CD4-positive, alpha-beta T cell treated with Interferon alpha-2 for 1 hour (primary cell): ENCODE results near the gene HSD3B7.
"Not testable (repeated sequence)": the region's sequence is repeated elsewhere in the genome, so short reads cannot be mapped to it uniquely, and the experiment has no call there.

Experiments used
- DNase-seq, 2 donors: peaks; one replicate each; pipeline ENCODE4 v3.0.0-alpha.2; 2020 to 2022

The HSD3B7 gene

DNA sequence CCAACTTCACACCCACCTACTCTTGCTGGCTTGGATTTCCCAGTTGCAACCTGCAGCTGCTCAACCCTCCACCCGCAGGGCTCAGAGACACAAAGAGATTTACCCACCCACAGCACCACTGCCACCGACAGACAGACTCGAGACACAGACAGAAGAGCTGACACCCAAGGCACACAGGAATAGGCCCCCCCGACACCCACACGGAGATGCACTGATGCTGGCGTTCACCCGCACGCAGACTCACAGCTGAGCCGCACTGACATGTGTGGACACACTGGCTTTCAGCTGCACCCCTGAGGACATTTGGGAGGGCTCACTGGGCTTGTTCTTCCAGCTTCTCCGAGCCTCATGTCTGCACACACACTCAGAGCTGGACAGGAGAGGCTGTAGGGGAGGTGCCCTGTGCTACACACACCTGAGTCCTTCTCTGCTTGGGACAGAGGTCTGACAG lies 17.3 kb downstream of the HSD3B7 start:
- no peak for DNase-seq

DNA sequence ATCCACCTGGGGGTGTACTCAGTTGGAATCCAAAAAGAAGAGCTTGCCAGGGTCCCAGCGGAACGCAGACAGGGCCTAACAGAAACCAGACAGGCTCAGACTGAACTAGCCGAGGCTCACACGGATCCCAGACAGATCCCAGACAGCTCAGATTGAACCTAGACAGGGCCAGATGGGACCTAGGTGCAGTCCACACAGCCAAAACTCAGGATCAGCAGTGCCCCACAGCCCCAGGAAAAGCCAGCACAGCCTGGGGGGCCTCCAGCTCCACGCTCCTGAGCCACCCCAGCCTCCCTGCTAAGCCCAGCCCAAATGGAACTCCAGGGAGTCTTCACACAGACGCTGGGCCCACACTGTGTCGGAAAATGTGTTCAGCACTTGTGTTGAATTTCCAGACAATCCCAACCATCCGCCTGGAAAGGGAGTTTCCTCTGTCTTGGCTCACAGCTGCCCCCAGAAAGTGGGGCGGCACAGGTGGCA lies 17.9 kb downstream of the HSD3B7 start:
- DNase-seq: no peak

DNA sequence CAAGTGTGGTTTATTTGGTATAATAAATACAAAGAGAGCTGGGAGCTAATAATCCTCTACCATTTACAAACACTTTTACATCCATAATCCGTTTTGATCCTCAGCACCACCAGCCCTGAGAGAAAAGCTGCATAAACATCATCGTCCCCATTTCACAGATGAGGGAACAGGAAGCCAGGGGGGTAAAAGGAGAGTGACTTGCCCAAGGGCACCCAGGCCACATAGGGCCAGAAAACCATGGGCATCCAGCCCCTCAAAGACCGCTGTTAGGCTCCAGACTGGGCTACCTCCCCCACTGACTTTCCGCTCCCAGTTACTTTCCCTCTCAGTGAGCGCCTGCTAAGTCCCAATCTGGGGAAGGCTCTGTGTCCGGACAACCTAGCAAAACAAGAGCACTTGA lies 18.7 kb downstream of the HSD3B7 start:
- no peak for DNase-seq

DNA sequence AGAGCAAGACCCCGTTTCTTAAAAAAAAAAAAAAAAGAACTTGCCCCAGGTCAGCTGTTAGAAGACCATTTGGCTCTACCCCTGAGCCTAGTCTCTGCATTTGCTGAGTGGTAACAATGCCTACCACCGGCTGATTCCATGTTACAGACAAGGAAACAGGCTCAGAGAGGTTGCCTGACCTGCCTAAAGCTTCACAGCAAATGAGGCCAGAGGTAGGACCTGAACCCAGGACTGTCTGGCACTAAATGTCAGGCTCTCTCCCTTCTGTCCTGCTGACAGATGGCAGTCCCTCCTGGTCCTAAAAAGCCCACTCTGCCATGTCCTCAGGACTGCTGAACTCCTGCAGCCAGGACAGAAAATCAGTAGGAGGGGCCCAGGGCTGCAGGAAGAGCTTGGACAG lies 19.7 kb downstream of the HSD3B7 start:
- no peak for DNase-seq

DNA sequence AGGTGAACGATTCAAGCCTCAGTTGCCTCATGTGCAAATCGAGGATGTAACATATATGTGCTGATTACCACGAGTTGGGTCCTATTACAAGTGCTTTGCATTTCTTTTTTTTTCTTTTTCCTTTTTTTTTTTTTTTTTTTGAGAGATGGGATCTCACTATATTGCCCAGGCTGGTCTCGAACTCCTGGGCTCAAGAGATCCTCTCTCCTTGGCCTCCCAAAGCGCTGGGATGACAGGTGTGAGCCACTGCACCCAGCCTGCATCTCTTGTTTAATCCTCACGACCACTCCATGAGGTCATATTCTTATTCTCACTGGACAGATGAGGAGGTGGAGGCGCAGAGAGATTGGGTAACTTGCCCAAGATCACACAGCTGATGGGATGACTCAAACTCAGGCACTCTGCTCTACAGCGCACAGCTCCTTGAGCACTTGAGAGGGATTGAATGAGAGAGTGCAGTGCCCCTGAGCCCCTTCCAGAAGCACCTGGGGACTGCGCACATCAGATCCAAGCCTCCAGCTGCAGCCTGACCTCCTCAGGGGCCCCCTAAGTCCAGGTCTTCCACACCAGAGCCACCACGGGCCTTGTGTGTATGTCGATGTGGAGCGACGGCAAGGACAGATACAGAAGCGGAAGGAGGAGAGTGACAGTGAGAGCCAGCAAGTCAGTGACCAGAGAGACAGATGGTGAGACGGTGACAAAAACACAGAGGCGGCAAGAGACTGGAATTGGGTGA lies 20.5 kb downstream of the HSD3B7 start:
- no peak for DNase-seq

DNA sequence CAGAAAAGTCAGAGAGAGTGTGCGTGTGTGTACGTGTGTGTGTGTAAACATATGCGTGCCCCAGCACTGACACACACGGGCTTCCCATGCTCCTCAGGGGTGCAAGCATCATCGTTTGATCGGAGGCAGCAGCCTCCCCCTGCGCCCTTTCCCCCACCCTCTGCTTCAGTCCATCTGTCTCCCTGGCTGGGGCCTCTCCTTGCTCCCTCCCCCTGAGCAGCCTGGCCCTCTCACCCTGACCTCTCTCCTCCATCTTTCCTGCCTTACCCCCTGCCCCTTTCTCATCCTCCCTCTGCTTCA lies 21.0 kb downstream of the HSD3B7 start:
- no peak for DNase-seq

DNA sequence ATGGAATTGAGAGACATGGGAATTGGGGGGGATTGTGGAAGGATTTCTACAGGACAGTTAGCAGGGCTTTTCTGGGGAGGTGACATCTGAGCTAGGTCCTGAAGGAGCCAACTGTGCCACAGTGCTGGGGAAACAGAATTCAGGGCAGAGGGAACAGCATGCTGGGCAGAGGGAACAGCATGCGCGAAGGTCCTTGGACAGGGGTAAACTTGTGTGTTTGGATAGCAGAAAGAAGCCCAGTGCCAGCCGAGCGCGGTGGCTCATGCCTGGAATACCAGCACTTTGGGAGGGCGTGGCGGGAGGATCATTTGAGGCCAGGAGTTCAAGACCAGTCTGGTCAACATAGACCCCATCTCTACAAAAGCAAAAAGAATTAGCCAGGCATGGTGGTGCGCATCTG lies 21.6 kb downstream of the HSD3B7 start:
- no peak for DNase-seq

DNA sequence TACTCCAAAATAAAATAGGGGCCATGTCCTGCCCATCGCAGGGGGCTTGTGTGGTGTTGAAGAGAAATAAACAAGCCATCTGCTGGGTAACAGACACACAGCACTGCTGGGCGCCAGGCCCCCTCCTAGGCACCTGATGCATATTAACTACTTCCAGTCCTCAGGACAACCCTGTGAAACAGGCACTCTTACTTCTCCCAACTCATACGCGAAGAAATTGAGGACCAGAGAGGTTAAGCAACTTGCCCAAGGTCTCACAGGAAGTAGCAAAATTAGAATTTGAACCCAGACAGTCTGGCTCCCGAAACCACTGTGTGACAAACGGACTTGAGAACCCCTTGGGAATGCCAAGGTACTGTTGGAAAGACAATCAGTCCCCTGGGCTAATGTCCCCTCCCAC lies 22.7 kb downstream of the HSD3B7 start:
- no peak for DNase-seq

DNA sequence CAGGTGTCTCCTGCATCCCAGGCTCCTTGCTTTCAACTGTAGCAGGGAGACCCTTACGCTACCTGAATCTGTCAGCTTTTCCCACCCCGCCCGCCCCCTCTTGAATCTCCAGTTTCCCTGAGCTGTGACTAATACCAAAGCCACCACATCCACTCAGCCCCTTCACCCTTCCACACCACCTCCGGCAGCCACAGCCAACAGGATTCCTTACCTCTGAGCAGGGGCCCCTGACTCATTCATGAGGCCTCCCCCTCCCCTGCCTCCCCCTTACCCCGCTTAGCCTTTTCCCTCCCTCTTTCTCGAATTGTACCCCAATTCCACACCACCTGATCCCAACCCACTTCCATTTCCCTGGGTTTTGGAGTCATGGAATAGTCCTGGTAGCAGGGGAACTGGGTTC lies 23.1 kb downstream of the HSD3B7 start:
- DNase-seq: no peak

DNA sequence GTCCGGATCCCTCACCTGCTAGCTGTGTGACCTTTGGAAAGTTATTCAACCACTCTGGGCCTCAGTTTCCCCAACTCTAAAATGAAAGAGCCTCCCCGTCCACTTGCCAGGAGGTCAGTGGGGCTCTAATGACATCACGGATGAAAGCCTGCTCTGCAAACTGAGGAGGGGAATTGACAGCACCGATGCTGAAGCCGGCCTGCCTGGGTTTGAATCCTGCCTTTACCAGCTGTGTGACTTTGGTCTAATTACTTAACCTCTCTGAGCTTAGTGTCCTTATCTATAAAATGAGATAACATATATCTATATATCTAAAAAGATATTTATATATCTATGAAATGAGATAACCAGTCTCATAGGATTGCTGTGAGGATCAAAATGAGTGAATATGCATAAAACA lies 23.5 kb downstream of the HSD3B7 start:
- no peak for DNase-seq

DNA sequence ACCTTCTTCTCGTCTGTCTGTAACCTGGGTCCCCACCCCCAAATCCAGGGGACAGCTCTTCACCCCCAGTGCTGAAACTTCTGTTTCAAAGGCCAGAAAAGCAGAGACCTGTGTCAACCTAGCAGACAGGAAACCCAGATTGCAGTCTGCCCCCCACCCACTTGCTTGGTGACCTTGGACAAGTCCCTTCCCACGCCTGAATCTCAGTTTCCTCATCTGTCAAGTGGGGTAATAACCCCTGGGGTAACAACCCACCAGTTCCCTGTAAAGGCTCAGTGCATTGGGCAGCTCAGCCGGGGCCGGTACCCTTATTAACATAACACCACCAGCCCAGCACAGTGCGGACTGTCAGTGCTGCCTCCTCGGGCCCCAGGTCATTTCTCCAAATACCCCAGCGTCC lies 24.1 kb downstream of the HSD3B7 start:
- no peak for DNase-seq

DNA sequence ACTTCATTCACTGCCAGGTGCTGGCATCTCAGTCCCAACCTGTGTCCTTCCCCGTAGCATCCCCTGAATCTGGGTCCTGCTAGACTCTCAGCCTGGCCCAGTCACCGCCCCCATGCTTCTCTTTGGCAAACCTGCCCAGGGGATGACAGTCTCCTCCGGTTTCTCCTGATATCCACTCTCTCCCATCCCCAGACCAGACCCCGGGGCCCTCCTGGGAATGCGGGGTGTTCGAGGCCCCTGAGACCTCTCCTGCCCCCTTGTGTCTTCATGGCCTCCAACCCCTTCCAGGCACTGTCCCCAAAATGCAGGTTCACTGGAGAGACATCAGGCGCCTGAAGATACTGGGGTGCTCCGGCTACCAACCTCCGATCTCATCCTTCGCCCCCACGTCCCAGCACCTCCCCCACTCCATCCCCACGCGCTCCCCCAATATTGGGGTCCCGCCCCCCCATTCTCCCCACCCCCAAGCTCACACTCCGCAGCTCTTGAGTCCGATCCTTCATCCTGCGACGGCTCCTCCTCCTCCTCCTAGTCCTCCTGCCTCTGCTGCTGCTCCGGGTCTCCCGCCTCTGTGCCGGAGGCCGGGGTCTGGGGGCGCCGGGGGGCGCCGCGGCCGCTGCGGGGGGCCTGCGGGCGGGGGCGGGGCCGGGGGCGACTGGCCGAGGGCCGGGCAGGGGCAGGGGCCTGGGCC lies 25.0 kb downstream of the HSD3B7 start:
- DNase-seq: no peak

DNA sequence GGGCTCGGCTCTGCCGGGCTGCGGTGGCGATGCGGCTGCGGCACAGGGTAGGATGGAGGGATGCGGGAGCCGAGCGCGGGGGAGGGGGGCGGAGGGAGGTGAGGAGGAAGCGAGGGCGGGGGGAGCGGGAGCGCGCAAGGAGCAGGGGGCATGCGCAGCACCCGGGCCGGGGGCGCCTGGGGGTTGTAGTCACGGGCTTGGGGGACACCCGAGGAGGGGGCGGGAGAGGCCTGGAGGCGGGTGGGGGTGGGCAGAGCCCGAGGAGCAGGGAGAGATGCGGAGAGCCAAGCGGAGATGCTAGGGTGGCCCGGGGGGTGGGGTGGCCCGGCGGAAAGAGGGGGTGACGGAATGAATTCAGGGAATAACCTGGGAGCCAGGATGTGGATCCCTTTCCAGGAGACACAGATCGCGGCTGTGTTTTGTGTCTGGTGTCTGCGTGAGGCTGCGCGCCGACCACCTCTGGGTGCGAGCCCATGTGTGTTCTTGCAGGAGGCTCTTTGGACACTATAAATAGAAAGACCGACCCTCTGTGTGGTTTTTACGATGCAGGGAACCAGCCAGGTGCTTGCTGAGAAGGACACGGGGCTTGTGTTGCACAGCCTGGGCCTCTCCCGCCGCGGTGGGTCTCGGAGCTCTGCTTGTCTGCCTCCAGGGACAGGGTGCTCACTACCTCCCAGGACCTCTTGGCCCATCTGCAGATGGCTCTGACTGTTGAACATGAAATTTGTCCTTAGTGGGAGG lies 25.7 kb downstream of the HSD3B7 start, which contains the start of gene STX1B:
Gene STX1B (minus strand): TSS at position 54 of the 741 bp plus-strand sequence. CDS start 242 bp downstream, outside the sequence.
- DNase-seq: peak; percentile 50 to 55

DNA sequence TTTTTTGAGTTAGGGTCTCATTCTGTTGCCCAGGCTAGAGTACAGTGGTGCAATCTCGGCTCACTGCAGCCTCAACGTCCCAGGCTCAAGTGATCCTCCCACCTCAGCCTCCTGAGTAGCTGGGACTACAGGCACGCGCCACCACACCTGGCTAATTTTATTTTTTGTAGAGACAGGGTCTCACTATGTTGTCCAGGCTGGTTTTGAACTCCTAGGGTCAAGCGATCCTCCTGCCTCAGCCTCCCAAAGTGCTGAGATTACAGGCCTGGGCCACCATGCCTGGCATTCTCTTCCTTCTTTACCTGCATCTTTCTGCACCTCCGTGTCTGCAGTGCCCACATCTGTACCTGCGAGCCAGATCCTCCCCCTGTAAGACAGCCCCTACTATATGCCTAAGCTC lies 26.8 kb downstream of the HSD3B7 start:
- not testable (repeated sequence) for DNase-seq

DNA sequence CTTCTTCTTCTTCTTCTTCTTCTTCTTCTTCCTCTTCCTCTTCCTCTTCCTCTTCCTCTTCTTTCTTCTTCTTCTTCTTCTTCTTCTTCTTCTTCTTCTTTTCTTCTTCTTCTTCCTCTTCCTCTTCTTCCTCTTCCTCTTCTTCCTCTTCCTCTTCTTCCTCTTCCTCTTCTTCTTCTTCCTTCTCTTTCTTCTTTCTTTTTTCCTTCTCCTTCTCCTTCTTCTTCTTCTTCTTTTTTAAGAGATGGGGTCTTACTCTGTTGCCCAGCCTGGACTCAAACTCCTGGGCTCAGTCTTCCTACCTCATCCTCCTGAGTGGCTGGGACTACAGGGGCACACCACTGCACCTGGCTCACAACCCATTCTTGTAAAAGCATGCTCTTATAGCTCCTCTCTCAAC lies 28.3 kb downstream of the HSD3B7 start:
- DNase-seq: not testable (repeated sequence)

DNA sequence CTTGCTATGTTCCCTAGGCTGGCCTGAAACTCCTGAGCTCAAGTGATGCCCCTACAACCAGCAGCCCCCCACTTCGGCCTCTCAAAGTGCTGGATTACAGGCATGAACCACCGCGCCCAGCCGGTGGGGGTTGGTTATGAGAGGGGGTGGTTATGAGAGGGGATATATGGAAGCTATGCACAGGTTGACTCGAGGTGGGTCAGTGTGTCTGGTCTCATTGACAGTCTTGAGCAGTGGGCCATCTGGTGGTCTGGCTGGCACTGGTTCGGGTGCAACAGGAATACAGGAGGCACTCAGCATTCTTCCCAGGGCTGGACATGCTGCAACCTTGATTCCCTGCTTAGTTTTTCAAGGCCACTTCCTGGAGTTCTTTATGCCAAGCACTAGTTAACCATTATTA lies 31.0 kb downstream of the HSD3B7 start:
- DNase-seq: no peak

DNA sequence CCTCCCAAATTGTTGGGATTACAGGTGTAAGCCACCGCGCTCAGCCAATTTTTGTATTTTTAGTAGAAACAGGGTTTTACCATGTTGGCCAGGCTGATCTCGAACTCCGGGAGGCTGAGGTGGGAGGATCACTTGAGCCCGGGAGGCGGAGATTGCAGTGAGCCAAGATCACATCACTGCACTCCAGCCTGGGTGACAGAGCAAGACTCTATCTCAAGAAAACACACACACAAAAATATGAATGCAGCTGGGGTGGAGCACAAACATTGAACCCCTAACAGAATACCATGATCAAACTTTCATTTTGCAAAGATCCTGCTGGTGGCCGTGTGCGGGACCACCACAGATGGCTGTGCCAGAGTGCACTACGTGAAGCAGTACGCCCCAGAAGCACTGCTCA lies 32.7 kb downstream of the HSD3B7 start:
- DNase-seq: not testable (repeated sequence)

DNA sequence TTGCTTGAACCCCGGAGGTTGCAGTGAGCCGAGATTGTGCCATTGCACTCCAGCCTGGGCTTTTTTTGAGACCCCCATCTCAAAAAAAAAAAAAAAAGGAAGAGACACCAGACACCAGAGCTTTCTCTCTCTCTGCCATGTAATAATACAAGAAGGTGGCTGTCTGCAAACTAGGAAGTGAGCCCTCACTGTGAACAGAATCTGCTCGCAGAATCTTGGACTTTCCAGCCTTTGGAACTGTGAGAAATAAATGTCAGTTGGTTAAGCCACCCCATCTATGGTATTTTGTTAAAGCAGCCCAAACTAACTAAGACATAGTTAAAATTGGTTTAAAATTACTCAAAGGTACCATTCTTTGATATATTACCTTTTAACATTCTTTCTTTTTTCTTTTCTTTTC lies 35.5 kb downstream of the HSD3B7 start:
- no peak for DNase-seq

DNA sequence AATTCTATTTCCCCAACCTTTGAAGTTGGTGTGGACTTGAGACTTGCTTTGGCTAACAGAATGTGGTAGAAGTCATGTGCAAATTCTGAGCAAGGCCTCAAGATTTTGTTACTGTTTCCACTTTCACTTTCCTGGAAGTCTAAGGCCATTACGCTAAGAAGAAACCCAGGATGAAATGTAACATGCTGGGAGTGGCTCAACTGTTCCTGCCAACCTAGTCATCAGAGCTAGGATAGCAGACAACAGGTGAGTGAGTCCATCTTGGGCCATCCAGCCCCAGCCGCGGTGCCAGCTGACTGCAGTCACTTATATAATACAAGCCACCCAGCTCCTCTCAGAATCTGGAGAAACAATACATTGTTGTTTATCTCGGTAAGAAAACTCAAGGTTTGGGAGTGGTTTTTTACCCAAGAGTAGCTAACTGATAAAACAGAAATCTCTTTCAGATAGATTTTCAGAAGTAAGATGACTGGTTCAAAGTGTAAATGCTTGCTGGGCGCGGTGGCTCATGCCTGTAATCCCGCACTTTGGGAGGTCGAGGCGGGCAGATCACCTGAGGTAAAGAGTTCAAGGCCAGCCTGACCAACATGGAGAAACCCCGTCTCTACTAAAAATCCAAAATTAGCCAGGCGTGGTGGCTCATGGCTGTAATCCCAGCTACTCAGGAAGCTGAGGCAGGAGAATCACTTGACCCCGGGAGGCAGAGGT lies 37.7 kb downstream of the HSD3B7 start:
- no peak for DNase-seq

DNA sequence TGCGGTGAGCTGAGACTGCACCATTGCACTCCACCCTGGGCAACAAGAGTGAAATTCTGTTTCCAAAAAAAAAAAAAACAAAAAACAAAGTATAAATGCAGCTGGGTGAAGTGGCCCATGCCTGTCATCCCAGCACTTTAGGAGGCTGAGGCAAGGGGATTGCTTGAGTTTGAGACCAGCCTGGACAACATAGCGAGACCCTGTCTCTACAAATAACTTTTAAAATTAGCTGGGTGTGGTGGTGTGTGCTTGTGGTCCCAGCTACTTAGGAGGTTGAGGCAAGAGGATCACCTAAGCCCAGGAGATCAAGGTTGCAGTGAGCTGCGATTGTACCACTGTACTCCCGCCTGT lies 38.2 kb downstream of the HSD3B7 start:
- no peak for DNase-seq

DNA sequence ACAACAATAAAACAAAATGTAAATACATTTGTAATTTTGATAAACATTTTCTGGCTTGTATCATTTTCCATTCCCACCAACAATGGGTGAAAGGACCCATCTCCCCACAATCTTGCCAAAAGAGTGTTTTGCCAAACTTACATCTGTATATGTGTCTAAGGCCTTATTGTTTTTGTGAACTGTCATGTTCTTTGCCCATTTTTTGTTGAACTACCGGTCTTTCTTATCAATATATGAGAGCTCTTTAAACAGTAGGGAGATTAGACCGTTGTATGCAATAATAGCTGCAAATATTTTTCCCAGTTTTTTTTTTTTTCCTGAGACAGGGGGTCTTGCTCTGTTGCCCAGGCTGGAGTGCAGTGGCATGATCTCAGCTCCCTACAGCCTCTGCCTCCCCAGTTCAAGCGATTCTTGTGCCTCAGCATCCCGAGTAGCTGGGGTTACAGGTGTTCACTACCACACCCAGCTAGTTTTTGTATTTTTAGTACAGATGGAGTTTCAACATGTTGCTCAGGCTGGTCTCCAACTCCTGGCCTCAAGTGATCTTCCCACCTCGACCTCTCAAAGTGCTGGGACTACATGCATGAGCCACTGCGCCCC lies 38.7 kb downstream of the HSD3B7 start:
- no peak for DNase-seq

DNA sequence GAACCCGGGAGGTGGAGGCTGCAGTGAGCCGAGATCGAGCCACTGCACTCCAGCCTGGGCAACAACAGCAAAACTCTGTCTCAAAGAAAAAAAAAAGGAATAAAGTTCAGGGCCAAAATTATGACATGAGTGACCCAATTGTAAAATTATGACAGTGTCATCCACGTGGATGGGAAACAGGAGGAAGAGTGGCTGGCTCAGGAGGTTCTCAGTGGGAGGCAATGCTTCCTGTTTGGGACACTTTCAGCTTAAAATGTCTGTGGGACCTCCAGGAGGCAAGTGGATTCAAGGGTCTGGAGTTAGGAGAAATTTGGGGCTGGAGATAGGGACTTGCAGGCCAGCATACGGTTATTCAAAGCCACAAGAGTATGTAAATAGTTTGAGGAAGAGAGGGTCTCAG lies 40.3 kb downstream of the HSD3B7 start:
- no peak for DNase-seq

DNA sequence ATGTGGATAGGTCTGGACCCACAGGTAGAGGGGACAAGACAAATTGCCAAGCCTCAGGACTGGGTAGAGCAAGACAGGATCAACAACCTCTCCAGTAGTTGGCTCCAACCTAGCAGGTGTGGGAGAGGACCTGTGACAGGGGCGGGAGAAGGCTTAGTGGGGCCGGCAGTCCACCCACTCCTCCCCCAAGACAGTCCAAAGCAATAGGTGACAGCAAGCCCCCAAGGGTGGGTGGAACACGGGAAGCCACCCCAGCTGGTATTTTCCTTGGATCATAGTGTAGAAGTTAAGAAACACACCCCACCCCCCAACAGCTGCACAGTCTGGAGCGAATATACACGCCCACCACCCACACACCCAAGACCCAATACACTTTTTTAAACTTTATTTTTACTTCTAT lies 44.3 kb downstream of the HSD3B7 start:
- DNase-seq: no peak
